Measurements from ENCODE around the gene TRIM46.
"Not testable (repeated sequence)": the region's sequence is repeated elsewhere in the genome, so short reads cannot be mapped to it uniquely, and the experiment has no call there.

DNA sequence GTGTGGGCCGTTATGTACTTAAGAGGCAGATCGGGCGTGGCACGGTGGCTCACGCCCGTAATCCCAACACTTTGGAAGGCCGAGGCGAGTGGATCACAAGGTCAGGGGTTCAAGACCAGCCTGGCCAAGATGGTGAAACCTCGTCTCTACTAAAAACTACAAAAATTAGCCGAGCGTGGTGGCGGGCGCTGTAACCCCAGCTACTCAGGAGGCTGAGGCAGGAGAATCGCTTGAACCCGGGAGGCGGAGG, 20.3 kb downstream of the TRIM46 start:
- not testable (repeated sequence) for TF ChIP-seq CTCF, POLR2AphosphoS5 (IDR thresholded peaks at IDR 0.05)

Data from prostate gland (tissue), 2 donors.